Transverse colon (tissue), 3 donors: ENCODE results near the gene OCA2.

Experiments used
- CTCF ChIP-seq, 5 experiments: fragments of 200-600 bp in 3 of 5; fragments of 450-650 bp in 2 of 5; sonication (generic) in 3 of 5; IDR thresholded peaks; 1 replicate in 2 of 5; 2 replicates in 3 of 5; pipeline ENCODE4 v1.5.1; 2016 to 2017; ENCODE audit warnings: antibody characterized with exemption in 5 of 5, inconsistent platforms in 3 of 5, mild to moderate bottlenecking in 2 of 5, moderate library complexity in 1 of 5
- POLR2A ChIP-seq: fragments of 450-650 bp; IDR thresholded peaks from one replicate; pipeline ENCODE4 v1.6.1; 2016; ENCODE audit warnings: antibody characterized with exemption, mild to moderate bottlenecking, moderate library complexity

- TF ChIP-seq CTCF (IDR thresholded peaks at IDR 0.05) = no peak
- TF ChIP-seq POLR2A = no peak
Measured at GRCh38 chr15:27725731-27726130, 373.4 kb downstream of the OCA2 start.
